HCT116 (cell line): ENCODE data around the gene CNTN5.

Experiments used
- CEBPB ChIP-seq: IDR thresholded peaks from 2 replicates; pipeline ENCODE4 v1.6.1; 2012; ENCODE audit warnings: low read depth
- EZH2phosphoT487 ChIP-seq: fragments of 200-600 bp; IDR thresholded peaks from 2 replicates; pipeline ENCODE4 v1.6.1; 2018; ENCODE audit warnings: antibody characterized with exemption, borderline replicate concordance
- TF ChIP-seq, protein P1 (sequence below): IDR thresholded peaks from 2 replicates; pipeline ENCODE4 v1.6.1; 2012; ENCODE audit warnings: low read depth
- TF ChIP-seq, protein P2 (sequence below), 3 experiments: fragments of 200-600 bp in 1 of 3; sonication (generic) in 1 of 3; IDR thresholded peaks in 2 of 3; conservative IDR thresholded peaks in 1 of 3; 2 replicates each; pipeline ENCODE4 v1.5.1; 2012 to 2017; ENCODE audit warnings: low read depth in 2 of 3, low read length in 2 of 3, antibody characterized with exemption in 1 of 3, borderline replicate concordance in 1 of 3, control low read depth in 1 of 3, mild to moderate bottlenecking in 1 of 3, mixed read lengths in 1 of 3, mixed run types in 1 of 3, moderate library complexity in 1 of 3; ENCODE audit not compliant: insufficient read depth in 1 of 3

DNA sequence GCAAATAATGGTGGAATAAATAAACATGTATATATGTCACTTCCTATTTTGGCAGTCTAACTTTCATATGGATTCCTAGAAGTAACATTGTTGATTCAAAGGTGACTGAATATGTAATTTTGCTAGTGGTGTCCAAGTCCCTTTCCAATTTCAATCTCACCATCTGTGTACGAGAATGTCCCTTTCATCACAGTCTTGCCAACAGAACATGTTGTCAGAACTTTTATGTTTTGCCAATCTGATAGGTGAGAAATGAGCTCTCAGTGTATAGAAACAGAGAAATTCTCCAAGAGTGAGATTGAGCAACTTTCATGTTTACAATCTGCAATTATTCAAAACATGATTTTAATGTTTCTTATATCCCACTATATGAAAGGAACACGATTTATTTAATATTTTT, 167.5 kb downstream of the CNTN5 start:
- TF ChIP-seq CEBPB (no peak), EZH2phosphoT487 (no peak)
- TF ChIP-seq, protein P1, sequence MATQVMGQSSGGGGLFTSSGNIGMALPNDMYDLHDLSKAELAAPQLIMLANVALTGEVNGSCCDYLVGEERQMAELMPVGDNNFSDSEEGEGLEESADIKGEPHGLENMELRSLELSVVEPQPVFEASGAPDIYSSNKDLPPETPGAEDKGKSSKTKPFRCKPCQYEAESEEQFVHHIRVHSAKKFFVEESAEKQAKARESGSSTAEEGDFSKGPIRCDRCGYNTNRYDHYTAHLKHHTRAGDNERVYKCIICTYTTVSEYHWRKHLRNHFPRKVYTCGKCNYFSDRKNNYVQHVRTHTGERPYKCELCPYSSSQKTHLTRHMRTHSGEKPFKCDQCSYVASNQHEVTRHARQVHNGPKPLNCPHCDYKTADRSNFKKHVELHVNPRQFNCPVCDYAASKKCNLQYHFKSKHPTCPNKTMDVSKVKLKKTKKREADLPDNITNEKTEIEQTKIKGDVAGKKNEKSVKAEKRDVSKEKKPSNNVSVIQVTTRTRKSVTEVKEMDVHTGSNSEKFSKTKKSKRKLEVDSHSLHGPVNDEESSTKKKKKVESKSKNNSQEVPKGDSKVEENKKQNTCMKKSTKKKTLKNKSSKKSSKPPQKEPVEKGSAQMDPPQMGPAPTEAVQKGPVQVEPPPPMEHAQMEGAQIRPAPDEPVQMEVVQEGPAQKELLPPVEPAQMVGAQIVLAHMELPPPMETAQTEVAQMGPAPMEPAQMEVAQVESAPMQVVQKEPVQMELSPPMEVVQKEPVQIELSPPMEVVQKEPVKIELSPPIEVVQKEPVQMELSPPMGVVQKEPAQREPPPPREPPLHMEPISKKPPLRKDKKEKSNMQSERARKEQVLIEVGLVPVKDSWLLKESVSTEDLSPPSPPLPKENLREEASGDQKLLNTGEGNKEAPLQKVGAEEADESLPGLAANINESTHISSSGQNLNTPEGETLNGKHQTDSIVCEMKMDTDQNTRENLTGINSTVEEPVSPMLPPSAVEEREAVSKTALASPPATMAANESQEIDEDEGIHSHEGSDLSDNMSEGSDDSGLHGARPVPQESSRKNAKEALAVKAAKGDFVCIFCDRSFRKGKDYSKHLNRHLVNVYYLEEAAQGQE, result no peak
- TF ChIP-seq, protein P2, sequence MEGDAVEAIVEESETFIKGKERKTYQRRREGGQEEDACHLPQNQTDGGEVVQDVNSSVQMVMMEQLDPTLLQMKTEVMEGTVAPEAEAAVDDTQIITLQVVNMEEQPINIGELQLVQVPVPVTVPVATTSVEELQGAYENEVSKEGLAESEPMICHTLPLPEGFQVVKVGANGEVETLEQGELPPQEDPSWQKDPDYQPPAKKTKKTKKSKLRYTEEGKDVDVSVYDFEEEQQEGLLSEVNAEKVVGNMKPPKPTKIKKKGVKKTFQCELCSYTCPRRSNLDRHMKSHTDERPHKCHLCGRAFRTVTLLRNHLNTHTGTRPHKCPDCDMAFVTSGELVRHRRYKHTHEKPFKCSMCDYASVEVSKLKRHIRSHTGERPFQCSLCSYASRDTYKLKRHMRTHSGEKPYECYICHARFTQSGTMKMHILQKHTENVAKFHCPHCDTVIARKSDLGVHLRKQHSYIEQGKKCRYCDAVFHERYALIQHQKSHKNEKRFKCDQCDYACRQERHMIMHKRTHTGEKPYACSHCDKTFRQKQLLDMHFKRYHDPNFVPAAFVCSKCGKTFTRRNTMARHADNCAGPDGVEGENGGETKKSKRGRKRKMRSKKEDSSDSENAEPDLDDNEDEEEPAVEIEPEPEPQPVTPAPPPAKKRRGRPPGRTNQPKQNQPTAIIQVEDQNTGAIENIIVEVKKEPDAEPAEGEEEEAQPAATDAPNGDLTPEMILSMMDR (IDR thresholded peaks at IDR 0.05 in 2 of 3, conservative IDR thresholded peaks at IDR 0.05 in 1 of 3; ENCODE audit: borderline replicate concordance in 1 of 3, insufficient read depth in 1 of 3, low read depth in 2 of 3, low read length in 2 of 3), result no peak
